ENCODE data around the gene SEMA5A. TPM values are rescaled to one million over a fixed set of nuclear protein-coding genes. Genes with fewer than 3 reads are reported as not detected.

Gene SEMA5A
- total RNA-seq, 6 experiments from 2014 or later: 3.1 to 12.6 (median 5.7) TPM

- no peaks in the 10 kb centered on the region for H3K4me1 ChIP-seq
- H3K4me3 ChIP-seq: no peak overlapping the region
- TF ChIP-seq POLR2A (IDR thresholded peaks at IDR 0.05): no peak
- TF ChIP-seq, protein P1, sequence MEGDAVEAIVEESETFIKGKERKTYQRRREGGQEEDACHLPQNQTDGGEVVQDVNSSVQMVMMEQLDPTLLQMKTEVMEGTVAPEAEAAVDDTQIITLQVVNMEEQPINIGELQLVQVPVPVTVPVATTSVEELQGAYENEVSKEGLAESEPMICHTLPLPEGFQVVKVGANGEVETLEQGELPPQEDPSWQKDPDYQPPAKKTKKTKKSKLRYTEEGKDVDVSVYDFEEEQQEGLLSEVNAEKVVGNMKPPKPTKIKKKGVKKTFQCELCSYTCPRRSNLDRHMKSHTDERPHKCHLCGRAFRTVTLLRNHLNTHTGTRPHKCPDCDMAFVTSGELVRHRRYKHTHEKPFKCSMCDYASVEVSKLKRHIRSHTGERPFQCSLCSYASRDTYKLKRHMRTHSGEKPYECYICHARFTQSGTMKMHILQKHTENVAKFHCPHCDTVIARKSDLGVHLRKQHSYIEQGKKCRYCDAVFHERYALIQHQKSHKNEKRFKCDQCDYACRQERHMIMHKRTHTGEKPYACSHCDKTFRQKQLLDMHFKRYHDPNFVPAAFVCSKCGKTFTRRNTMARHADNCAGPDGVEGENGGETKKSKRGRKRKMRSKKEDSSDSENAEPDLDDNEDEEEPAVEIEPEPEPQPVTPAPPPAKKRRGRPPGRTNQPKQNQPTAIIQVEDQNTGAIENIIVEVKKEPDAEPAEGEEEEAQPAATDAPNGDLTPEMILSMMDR (IDR thresholded peaks at IDR 0.05): no peak
- no peaks in the 10 kb centered on the region for H3K9me3 ChIP-seq
- no peaks in the 10 kb centered on the region for H3K36me3 ChIP-seq
- ATAC-seq (no peak), DNase-seq (no peak)
- 39% methylated on average over 3 of the region's 3 CpGs for WGBS (ENCODE audit: insufficient coverage, low coverage, low lambda C conversion rate, missing lambda C conversion rate)
- H3K27me3 ChIP-seq: no peaks in the 10 kb centered on the region
- no peak overlapping the region for H3K27ac ChIP-seq
- intact Hi-C loops (cut with DNase I): no loop called here
Measured at GRCh38 chr5:9268226-9268625, 277.6 kb downstream of the SEMA5A start.

GRCh38 chr5:9265441-9266287 is 280.2 kb downstream of the SEMA5A start:
- TF ChIP-seq, protein P1 (IDR thresholded peaks at IDR 0.05): no peak
- TF ChIP-seq POLR2A (IDR thresholded peaks at IDR 0.05): no peak
- 77% methylated on average over 9 of the region's 17 CpGs for WGBS (ENCODE audit: insufficient coverage, low coverage, low lambda C conversion rate, missing lambda C conversion rate)
- H3K27ac ChIP-seq: no peak overlapping the region
- H3K27me3 ChIP-seq: no peaks in the 10 kb centered on the region
- H3K9me3 ChIP-seq: no peaks in the 10 kb centered on the region
- intact Hi-C loops (cut with DNase I): no loop called here
- H3K4me3 ChIP-seq: no peak overlapping the region
- no peak for ATAC-seq
- no peaks in the 10 kb centered on the region for H3K4me1 ChIP-seq
- DNase-seq: no peak
- no peaks in the 10 kb centered on the region for H3K36me3 ChIP-seq

DNA sequence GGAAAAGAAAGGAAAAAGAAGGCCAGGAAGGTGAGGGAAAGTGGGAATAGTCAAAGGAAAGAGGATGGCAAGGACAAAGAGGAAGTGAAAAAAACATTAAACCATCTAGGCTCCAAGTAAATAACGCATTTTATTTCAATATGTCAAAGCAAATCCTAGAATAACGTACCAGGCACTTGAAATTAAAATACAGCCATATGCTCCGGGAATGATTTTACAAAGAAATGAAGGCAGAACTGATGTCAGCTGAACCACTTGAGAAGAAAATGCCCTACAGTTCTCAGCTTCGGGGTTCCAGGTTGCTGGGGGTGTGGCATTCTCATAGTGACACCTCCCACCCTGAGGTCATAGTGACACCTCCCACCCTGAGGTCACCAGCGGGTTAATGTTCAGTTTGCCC is 281.6 kb downstream of the SEMA5A start:
- 80% methylated on average over 5 of the region's 5 CpGs for WGBS (ENCODE audit: insufficient coverage, low coverage, low lambda C conversion rate, missing lambda C conversion rate)
- H3K4me1 ChIP-seq: no peaks in the 10 kb centered on the region
- H3K27me3 ChIP-seq: no peaks in the 10 kb centered on the region
- H3K27ac ChIP-seq: no peak overlapping the region
- DNase-seq (no peak), ATAC-seq (no peak)
- no peaks in the 10 kb centered on the region for H3K9me3 ChIP-seq
- TF ChIP-seq, protein P1 (IDR thresholded peaks at IDR 0.05): no peak
- TF ChIP-seq POLR2A (IDR thresholded peaks at IDR 0.05): no peak
- intact Hi-C loops (cut with DNase I): no loop called here
- H3K4me3 ChIP-seq: no peak overlapping the region
- H3K36me3 ChIP-seq: no peaks in the 10 kb centered on the region

- Histone ChIP-seq H3K9me3 (no peaks in the 10 kb centered on the region), H3K4me1 (no peaks in the 10 kb centered on the region), H3K4me3 (no peak overlapping the region), H3K36me3 (no peaks in the 10 kb centered on the region), H3K27ac (no peak overlapping the region), H3K27me3 (no peaks in the 10 kb centered on the region)
- 84% methylated on average over 2 of the region's 2 CpGs for WGBS (ENCODE audit: insufficient coverage, low coverage, low lambda C conversion rate, missing lambda C conversion rate)
- no peak for DNase-seq
- intact Hi-C loops (cut with DNase I): no loop called here
- ATAC-seq: no peak
- no peak for TF ChIP-seq POLR2A (IDR thresholded peaks at IDR 0.05)
- TF ChIP-seq, protein P1 (IDR thresholded peaks at IDR 0.05): no peak
Measured at GRCh38 chr5:9263656-9264055, 282.2 kb downstream of the SEMA5A start.
